Progenitor cell of endocrine pancreas (in vitro differentiated cells): Measurements from ENCODE around the gene ACOXL. TPM values are rescaled to one million over a fixed set of nuclear protein-coding genes. Genes with fewer than 3 reads are reported as not detected.

ENCODE experiments used
- DNase-seq: peaks from one replicate; pipeline ENCODE4 v3.0.0; 2021; ENCODE audit warnings: low spot score; ENCODE audit not compliant: unreplicated experiment
- H3K27ac Mint-ChIP-seq: 2 replicates; pipeline ENCODE4 v1.8.0; 2021; ENCODE audit warnings: mild to moderate bottlenecking, moderate library complexity, mixed read lengths
- H3K27me3 Mint-ChIP-seq: 2 replicates; pipeline ENCODE4 v1.8.0; 2021; ENCODE audit warnings: mixed read lengths
- H3K36me3 Mint-ChIP-seq: 2 replicates; pipeline ENCODE4 v1.8.0; 2022; ENCODE audit warnings: mixed read lengths; ENCODE audit not compliant: insufficient read depth
- H3K4me1 Mint-ChIP-seq: 2 replicates; pipeline ENCODE4 v1.8.0; 2021; ENCODE audit warnings: low read depth, mixed read lengths
- H3K4me3 Mint-ChIP-seq: 2 replicates; pipeline ENCODE4 v1.8.0; 2021; ENCODE audit warnings: low read depth, mild to moderate bottlenecking, moderate library complexity, mixed read lengths
- H3K9me3 Mint-ChIP-seq: 2 replicates; pipeline ENCODE4 v1.8.0; 2021; ENCODE audit warnings: low read depth, mixed read lengths
- total RNA-seq: library from RNA; stranded (reverse); gene quantifications from 2 replicates; pipeline ENCODE4 v1.2.1, GENCODE V29; 2021
- TF ChIP-seq, protein P1 (sequence below): fragments of 200-600 bp; sonication (generic); IDR thresholded peaks from one replicate; pipeline ENCODE4 v1.5.0; 2021; ENCODE audit warnings: antibody characterized with exemption, mild to moderate bottlenecking; ENCODE audit not compliant: unreplicated experiment

Gene ACOXL
- total RNA-seq, 1 donor from 2014 or later, result 0.19 TPM

DNA sequence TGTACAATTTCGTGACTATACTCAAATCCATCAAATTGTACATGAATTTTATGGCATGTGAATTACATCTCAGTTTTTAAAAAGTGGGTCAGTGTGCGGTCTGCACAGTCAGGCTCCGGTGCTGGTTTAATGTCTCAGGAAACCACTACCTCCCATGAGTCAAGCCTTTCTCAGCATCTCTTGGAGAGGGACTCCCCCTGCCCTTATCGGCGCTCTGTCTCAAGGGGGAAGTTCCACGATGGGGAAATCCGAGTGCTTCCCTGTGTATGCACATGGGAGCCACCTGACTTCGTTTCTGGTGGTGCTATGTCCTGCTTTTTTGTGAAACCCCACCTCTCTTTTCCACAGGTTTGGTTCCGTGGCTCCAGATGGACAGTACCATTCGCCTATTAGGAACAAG is 72.5 kb downstream of the ACOXL start:
- Mint-ChIP-seq H3K36me3 (no peaks in the 10 kb centered on the region), H3K4me1 (no peaks in the 10 kb centered on the region), H3K9me3 (peaks cover 2% of the 10 kb centered on the region), H3K27me3 (peaks cover 17% of the 10 kb centered on the region), H3K4me3 (no peak overlapping the region), H3K27ac (no peak overlapping the region)
- no peak for DNase-seq
- TF ChIP-seq, protein P1, sequence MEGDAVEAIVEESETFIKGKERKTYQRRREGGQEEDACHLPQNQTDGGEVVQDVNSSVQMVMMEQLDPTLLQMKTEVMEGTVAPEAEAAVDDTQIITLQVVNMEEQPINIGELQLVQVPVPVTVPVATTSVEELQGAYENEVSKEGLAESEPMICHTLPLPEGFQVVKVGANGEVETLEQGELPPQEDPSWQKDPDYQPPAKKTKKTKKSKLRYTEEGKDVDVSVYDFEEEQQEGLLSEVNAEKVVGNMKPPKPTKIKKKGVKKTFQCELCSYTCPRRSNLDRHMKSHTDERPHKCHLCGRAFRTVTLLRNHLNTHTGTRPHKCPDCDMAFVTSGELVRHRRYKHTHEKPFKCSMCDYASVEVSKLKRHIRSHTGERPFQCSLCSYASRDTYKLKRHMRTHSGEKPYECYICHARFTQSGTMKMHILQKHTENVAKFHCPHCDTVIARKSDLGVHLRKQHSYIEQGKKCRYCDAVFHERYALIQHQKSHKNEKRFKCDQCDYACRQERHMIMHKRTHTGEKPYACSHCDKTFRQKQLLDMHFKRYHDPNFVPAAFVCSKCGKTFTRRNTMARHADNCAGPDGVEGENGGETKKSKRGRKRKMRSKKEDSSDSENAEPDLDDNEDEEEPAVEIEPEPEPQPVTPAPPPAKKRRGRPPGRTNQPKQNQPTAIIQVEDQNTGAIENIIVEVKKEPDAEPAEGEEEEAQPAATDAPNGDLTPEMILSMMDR, result no peak

DNA sequence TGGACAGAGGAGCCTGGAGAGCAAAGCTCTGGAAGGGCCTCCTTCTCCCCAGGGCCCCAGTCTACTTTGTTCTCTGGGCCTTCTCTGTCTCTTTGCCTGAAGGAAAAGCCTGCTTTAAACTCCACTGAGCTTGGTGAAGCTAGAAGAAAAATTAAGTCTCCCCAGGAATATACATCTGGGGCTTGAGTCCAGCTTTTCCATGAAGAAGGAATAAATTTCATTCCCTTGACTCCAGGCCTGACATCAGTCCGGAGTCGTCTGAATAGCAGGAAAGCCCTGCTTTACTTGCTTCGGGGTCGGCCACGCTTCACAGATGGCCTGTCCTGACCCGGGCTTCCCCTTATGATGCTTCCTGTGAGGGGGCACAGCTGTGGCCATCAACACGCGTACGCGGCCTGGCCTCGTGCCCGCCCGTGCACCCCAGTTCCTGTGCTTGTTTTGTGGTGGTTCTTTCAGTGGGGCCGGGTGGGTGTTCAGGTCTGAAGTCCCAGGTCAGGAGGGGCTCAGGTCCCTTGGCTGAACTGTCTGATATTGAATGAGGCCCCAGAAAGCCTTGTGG is 73.6 kb downstream of the ACOXL start:
- H3K27ac Mint-ChIP-seq, result no peak overlapping the region
- TF ChIP-seq, protein P1, result no peak
- peaks cover 2% of the 10 kb centered on the region for H3K9me3 Mint-ChIP-seq
- no peak for DNase-seq
- no peaks in the 10 kb centered on the region for H3K36me3 Mint-ChIP-seq
- no peaks in the 10 kb centered on the region for H3K4me1 Mint-ChIP-seq
- peaks cover 19% of the 10 kb centered on the region for H3K27me3 Mint-ChIP-seq
- H3K4me3 Mint-ChIP-seq, result no peak overlapping the region

DNA sequence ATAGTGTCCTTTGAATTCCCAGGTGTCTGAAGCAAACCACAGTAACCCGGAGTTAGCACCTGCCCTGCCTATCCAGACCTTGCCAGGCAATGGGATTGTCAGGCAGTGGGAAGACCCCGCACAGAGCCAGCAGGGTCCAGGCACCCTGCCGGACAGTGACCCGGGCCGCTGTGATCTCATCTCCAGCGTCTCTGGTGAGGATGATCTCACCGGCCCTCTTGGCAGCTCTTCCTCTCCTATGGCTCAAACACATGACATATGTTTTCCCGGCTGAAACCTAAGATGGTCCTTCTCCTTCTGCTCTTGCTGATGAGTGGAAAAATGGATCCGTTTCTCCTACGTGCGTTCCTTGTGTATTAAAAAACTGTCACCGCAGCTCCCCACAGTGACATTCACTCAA is 75.1 kb downstream of the ACOXL start:
- no peak for DNase-seq
- H3K4me1 Mint-ChIP-seq, result no peaks in the 10 kb centered on the region
- TF ChIP-seq, protein P1, result no peak
- no peak overlapping the region for H3K27ac Mint-ChIP-seq
- H3K9me3 Mint-ChIP-seq, result peaks cover 2% of the 10 kb centered on the region
- no peak overlapping the region for H3K4me3 Mint-ChIP-seq
- H3K36me3 Mint-ChIP-seq, result no peaks in the 10 kb centered on the region
- peaks cover 16% of the 10 kb centered on the region for H3K27me3 Mint-ChIP-seq

DNA sequence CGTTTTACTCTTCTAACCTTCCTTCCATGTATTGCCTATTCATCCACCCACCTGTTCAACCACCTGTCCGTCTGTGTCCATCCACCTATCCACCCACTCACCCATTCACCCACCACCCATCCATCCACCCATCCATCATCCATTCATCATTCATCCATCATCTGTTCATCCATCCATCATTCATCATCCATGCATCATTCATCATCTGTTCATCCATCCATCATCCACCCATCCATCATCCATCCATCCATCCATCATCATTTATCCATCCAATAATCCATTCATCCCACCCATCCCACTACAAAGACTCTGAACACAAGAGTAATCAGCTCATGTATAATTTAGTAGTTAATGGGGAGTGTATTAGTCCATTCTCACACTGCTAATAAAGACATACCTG is 78.0 kb downstream of the ACOXL start:
- H3K36me3 Mint-ChIP-seq, result no peaks in the 10 kb centered on the region
- H3K4me1 Mint-ChIP-seq, result no peaks in the 10 kb centered on the region
- TF ChIP-seq, protein P1, result no peak
- H3K9me3 Mint-ChIP-seq, result no peaks in the 10 kb centered on the region
- H3K27me3 Mint-ChIP-seq, result peaks cover 16% of the 10 kb centered on the region
- H3K27ac Mint-ChIP-seq, result no peak overlapping the region
- DNase-seq, result no peak
- H3K4me3 Mint-ChIP-seq, result no peak overlapping the region

DNA sequence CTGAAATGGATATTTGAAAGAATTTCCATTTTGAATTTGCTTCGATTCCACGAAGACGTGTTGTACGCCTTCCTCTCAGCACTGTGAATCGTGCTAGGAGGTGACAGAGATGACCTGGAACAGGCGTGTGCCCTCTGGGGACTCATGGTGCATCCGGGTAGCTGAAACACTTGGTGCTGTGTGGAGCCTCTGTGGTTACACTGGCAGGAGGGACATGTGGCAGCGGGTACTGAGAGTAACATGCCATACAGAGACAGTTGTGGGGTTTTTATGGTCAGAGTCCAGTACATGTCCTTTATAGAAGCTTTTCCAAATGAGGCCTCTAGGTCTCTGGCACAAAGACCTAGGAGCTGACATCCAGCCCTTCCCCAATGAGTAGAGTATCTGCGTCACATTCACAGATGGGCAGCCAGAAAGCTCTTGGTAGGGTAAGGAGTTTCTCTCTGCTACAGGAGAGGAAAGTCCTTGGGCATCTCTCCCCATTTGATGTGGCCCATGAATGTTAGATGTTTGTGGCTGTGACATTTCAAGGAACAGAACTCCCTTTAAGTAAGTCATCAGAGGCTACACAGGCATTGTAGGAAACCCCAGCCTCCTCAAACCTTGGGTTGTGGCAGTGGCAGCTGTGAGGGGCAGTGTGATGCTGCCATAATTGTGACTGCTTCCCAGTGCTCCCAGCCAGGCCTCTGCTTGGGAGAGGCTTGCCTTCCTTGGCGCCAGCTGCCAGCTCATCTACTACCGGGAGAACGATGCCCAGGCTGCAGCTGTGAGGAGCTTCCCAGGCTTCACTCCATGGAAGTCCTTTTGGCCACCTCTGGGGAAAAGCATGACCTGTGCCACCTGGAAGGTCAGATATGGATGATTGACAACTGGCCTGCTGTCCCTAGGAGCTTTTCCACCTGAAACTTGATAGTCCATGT is 80.6 kb downstream of the ACOXL start:
- H3K27me3 Mint-ChIP-seq, result peaks cover 13% of the 10 kb centered on the region
- TF ChIP-seq, protein P1, result no peak
- no peaks in the 10 kb centered on the region for H3K9me3 Mint-ChIP-seq
- H3K36me3 Mint-ChIP-seq, result no peaks in the 10 kb centered on the region
- no peaks in the 10 kb centered on the region for H3K4me1 Mint-ChIP-seq
- H3K4me3 Mint-ChIP-seq, result no peak overlapping the region
- H3K27ac Mint-ChIP-seq, result no peak overlapping the region
- no peak for DNase-seq
